Activated naive CD4-positive, alpha-beta T cell treated with anti-CD3 and anti-CD28 coated beads, Interleukin-2, amount 50 U/mL, for 24 hours (primary cell): Measurements from ENCODE around the gene ATAD2B.

Experiments
- H3K27ac Mint-ChIP-seq: one replicate; pipeline ENCODE4 v1.8.0; 2021; ENCODE audit warnings: mild to moderate bottlenecking, mixed read lengths
- H3K27me3 Mint-ChIP-seq: one replicate; pipeline ENCODE4 v1.8.0; 2021; ENCODE audit warnings: mixed read lengths
- H3K36me3 Mint-ChIP-seq: one replicate; pipeline ENCODE4 v1.8.0; 2021; ENCODE audit warnings: mixed read lengths
- H3K4me1 Mint-ChIP-seq: one replicate; pipeline ENCODE4 v1.8.0; 2021; ENCODE audit warnings: mixed read lengths
- H3K4me3 Mint-ChIP-seq: one replicate; pipeline ENCODE4 v1.8.0; 2021; ENCODE audit warnings: mild to moderate bottlenecking, mixed read lengths
- H3K9me3 Mint-ChIP-seq: one replicate; pipeline ENCODE4 v1.8.0; 2021; ENCODE audit warnings: mixed read lengths

The ATAD2B gene

GRCh38 chr2:23835423-23835822 lies 91.5 kb downstream of the ATAD2B start:
- no peak overlapping the region for H3K4me3 Mint-ChIP-seq
- H3K27me3 Mint-ChIP-seq = no peaks in the 10 kb centered on the region
- H3K27ac Mint-ChIP-seq = no peak overlapping the region
- H3K36me3 Mint-ChIP-seq = peaks cover 6% of the 10 kb centered on the region
- H3K9me3 Mint-ChIP-seq = peaks cover 3% of the 10 kb centered on the region
- H3K4me1 Mint-ChIP-seq = peaks cover 9% of the 10 kb centered on the region

- H3K27ac Mint-ChIP-seq = no peak overlapping the region
- H3K4me3 Mint-ChIP-seq = no peak overlapping the region
These were observed 97.9 kb downstream of the ATAD2B start for GRCh38 chr2:23828986-23829385.

GRCh38 chr2:23828256-23828980 lies 98.5 kb downstream of the ATAD2B start:
- no peaks in the 10 kb centered on the region for H3K36me3 Mint-ChIP-seq
- H3K9me3 Mint-ChIP-seq = no peaks in the 10 kb centered on the region
- peak overlapping the region; percentile 14 for H3K27ac Mint-ChIP-seq
- peaks cover 11% of the 10 kb centered on the region for H3K4me1 Mint-ChIP-seq
- no peaks in the 10 kb centered on the region for H3K27me3 Mint-ChIP-seq
- no peak overlapping the region for H3K4me3 Mint-ChIP-seq

More at GRCh38 chr2:23828986-23829385, 97.9 kb downstream of the ATAD2B start:
- Mint-ChIP-seq H3K27me3 (no peaks in the 10 kb centered on the region), H3K36me3 (no peaks in the 10 kb centered on the region), H3K9me3 (no peaks in the 10 kb centered on the region), H3K4me1 (peaks cover 11% of the 10 kb centered on the region)

GRCh38 chr2:23827287-23827686 lies 99.6 kb downstream of the ATAD2B start:
- H3K4me3 Mint-ChIP-seq = no peak overlapping the region
- H3K9me3 Mint-ChIP-seq = no peaks in the 10 kb centered on the region
- H3K27ac Mint-ChIP-seq = peak overlapping the region; percentile 68
- peaks cover 11% of the 10 kb centered on the region for H3K4me1 Mint-ChIP-seq
- H3K27me3 Mint-ChIP-seq = no peaks in the 10 kb centered on the region
- H3K36me3 Mint-ChIP-seq = peaks cover 1% of the 10 kb centered on the region

GRCh38 chr2:23826771-23827170 lies 100.2 kb downstream of the ATAD2B start:
- Mint-ChIP-seq H3K27ac (peak overlapping the region; percentile 68), H3K36me3 (peaks cover 1% of the 10 kb centered on the region), H3K4me3 (no peak overlapping the region), H3K27me3 (no peaks in the 10 kb centered on the region), H3K4me1 (peaks cover 9% of the 10 kb centered on the region), H3K9me3 (no peaks in the 10 kb centered on the region)

- Mint-ChIP-seq H3K27me3 (no peaks in the 10 kb centered on the region), H3K9me3 (no peaks in the 10 kb centered on the region), H3K4me3 (no peak overlapping the region), H3K4me1 (peaks cover 5% of the 10 kb centered on the region), H3K36me3 (peaks cover 1% of the 10 kb centered on the region), H3K27ac (no peak overlapping the region)
These were observed 100.9 kb downstream of the ATAD2B start for GRCh38 chr2:23826040-23826439.

- H3K27me3 Mint-ChIP-seq = no peaks in the 10 kb centered on the region
- no peaks in the 10 kb centered on the region for H3K9me3 Mint-ChIP-seq
- H3K4me1 Mint-ChIP-seq = peaks cover 5% of the 10 kb centered on the region
- H3K27ac Mint-ChIP-seq = no peak overlapping the region
- peaks cover 1% of the 10 kb centered on the region for H3K36me3 Mint-ChIP-seq
- H3K4me3 Mint-ChIP-seq = no peak overlapping the region
These were observed 102.1 kb downstream of the ATAD2B start for GRCh38 chr2:23824777-23825212.

- Mint-ChIP-seq H3K27ac (no peak overlapping the region), H3K4me1 (peaks cover 5% of the 10 kb centered on the region), H3K4me3 (no peak overlapping the region), H3K9me3 (no peaks in the 10 kb centered on the region), H3K36me3 (peaks cover 1% of the 10 kb centered on the region), H3K27me3 (no peaks in the 10 kb centered on the region)
These were observed 103.1 kb downstream of the ATAD2B start for GRCh38 chr2:23823863-23824262.

- H3K36me3 Mint-ChIP-seq = peaks cover 15% of the 10 kb centered on the region
- H3K4me1 Mint-ChIP-seq = no peaks in the 10 kb centered on the region
- no peaks in the 10 kb centered on the region for H3K9me3 Mint-ChIP-seq
- no peaks in the 10 kb centered on the region for H3K27me3 Mint-ChIP-seq
- H3K27ac Mint-ChIP-seq = peak overlapping the region; percentile 60
- H3K4me3 Mint-ChIP-seq = no peak overlapping the region
These were observed 112.0 kb downstream of the ATAD2B start for GRCh38 chr2:23814963-23815362.

- no peak overlapping the region for H3K27ac Mint-ChIP-seq
- no peaks in the 10 kb centered on the region for H3K27me3 Mint-ChIP-seq
- H3K4me1 Mint-ChIP-seq = no peaks in the 10 kb centered on the region
- peaks cover 15% of the 10 kb centered on the region for H3K36me3 Mint-ChIP-seq
- H3K9me3 Mint-ChIP-seq = no peaks in the 10 kb centered on the region
- no peak overlapping the region for H3K4me3 Mint-ChIP-seq
These were observed 113.5 kb downstream of the ATAD2B start for GRCh38 chr2:23813438-23813837.

- no peak overlapping the region for H3K4me3 Mint-ChIP-seq
- H3K4me1 Mint-ChIP-seq = no peaks in the 10 kb centered on the region
- H3K9me3 Mint-ChIP-seq = no peaks in the 10 kb centered on the region
- no peaks in the 10 kb centered on the region for H3K27me3 Mint-ChIP-seq
- H3K27ac Mint-ChIP-seq = no peak overlapping the region
- H3K36me3 Mint-ChIP-seq = peaks cover 6% of the 10 kb centered on the region
These were observed 117.8 kb downstream of the ATAD2B start for GRCh38 chr2:23809150-23809549.

- no peak overlapping the region for H3K27ac Mint-ChIP-seq
- no peaks in the 10 kb centered on the region for H3K4me1 Mint-ChIP-seq
- H3K36me3 Mint-ChIP-seq = peaks cover 2% of the 10 kb centered on the region
- no peaks in the 10 kb centered on the region for H3K9me3 Mint-ChIP-seq
- no peak overlapping the region for H3K4me3 Mint-ChIP-seq
- no peaks in the 10 kb centered on the region for H3K27me3 Mint-ChIP-seq
These were observed 120.2 kb downstream of the ATAD2B start for GRCh38 chr2:23806665-23807249.

GRCh38 chr2:23806201-23806600 lies 120.7 kb downstream of the ATAD2B start:
- no peaks in the 10 kb centered on the region for H3K4me1 Mint-ChIP-seq
- H3K36me3 Mint-ChIP-seq = peaks cover 1% of the 10 kb centered on the region
- no peaks in the 10 kb centered on the region for H3K27me3 Mint-ChIP-seq
- H3K27ac Mint-ChIP-seq = no peak overlapping the region
- no peaks in the 10 kb centered on the region for H3K9me3 Mint-ChIP-seq
- H3K4me3 Mint-ChIP-seq = no peak overlapping the region

- H3K4me1 Mint-ChIP-seq = no peaks in the 10 kb centered on the region
- no peaks in the 10 kb centered on the region for H3K27me3 Mint-ChIP-seq
- no peaks in the 10 kb centered on the region for H3K9me3 Mint-ChIP-seq
- H3K27ac Mint-ChIP-seq = peak overlapping the region; percentile 86
- H3K36me3 Mint-ChIP-seq = peaks cover 1% of the 10 kb centered on the region
- H3K4me3 Mint-ChIP-seq = no peak overlapping the region
These were observed 122.9 kb downstream of the ATAD2B start for GRCh38 chr2:23803965-23804542.

GRCh38 chr2:23803264-23803964 lies 123.5 kb downstream of the ATAD2B start:
- H3K36me3 Mint-ChIP-seq = peaks cover 1% of the 10 kb centered on the region
- no peak overlapping the region for H3K27ac Mint-ChIP-seq
- H3K4me3 Mint-ChIP-seq = no peak overlapping the region
- no peaks in the 10 kb centered on the region for H3K9me3 Mint-ChIP-seq
- no peaks in the 10 kb centered on the region for H3K4me1 Mint-ChIP-seq
- H3K27me3 Mint-ChIP-seq = no peaks in the 10 kb centered on the region

GRCh38 chr2:23801396-23801795 lies 125.5 kb downstream of the ATAD2B start:
- Mint-ChIP-seq H3K27me3 (no peaks in the 10 kb centered on the region), H3K27ac (no peak overlapping the region), H3K4me1 (no peaks in the 10 kb centered on the region), H3K9me3 (no peaks in the 10 kb centered on the region), H3K4me3 (no peak overlapping the region), H3K36me3 (peaks cover 3% of the 10 kb centered on the region)
